Gastrocnemius medialis (tissue), 4 donors: ENCODE results near the gene ASB13.

Source experiments
- CTCF ChIP-seq, 5 experiments: fragments of 450-650 bp in 3 of 5; fragments of 200-600 bp in 2 of 5; sonication (generic) in 2 of 5; IDR thresholded peaks in 4 of 5; conservative IDR thresholded peaks in 1 of 5; 1 replicate in 4 of 5; 2 replicates in 1 of 5; pipeline ENCODE4 v1.5.1; 2016 to 2019; ENCODE audit warnings: antibody characterized with exemption in 5 of 5, mild to moderate bottlenecking in 3 of 5, moderate library complexity in 3 of 5
- POLR2A ChIP-seq, 2 donors: fragments of 450-650 bp; IDR thresholded peaks; one replicate each; pipeline ENCODE4 v1.6.1; 2017; ENCODE audit warnings: antibody characterized with exemption in 2 of 2, mild to moderate bottlenecking in 2 of 2, moderate library complexity in 2 of 2

GRCh38 chr10:5607594-5607993 lies 58.8 kb downstream of the ASB13 start:
- no peak for TF ChIP-seq POLR2A (IDR thresholded peaks at IDR 0.05)
- no peak for TF ChIP-seq CTCF (IDR thresholded peaks at IDR 0.05 in 4 of 5, conservative IDR thresholded peaks at IDR 0.05 in 1 of 5)
